Smooth muscle cell (in vitro differentiated cells): ENCODE data around the gene LRP10. TPM values are rescaled to one million over a fixed set of nuclear protein-coding genes. Genes with fewer than 3 reads are reported as not detected.

Source experiments
- DNase-seq: peaks from one replicate; lab custom pipeline; 2025; ENCODE audit not compliant: unreplicated experiment; lab: John Stamatoyannopoulos, UW
- H2AFZ ChIP-seq: fragments of 200-600 bp; sonication (generic); 2 replicates; pipeline ENCODE4 v1.6.0; 2016; ENCODE audit warnings: antibody characterized with exemption, low read depth, mild to moderate bottlenecking
- H3F3A ChIP-seq: fragments of 200-600 bp; sonication (generic); 2 replicates; pipeline ENCODE4 v1.6.0; 2017; ENCODE audit warnings: antibody characterized with exemption, low read depth
- H3K27ac ChIP-seq: fragments of 200-600 bp; sonication (generic); 2 replicates; pipeline ENCODE4 v1.5.1; 2016; ENCODE audit warnings: low read depth, mild to moderate bottlenecking
- H3K27me3 ChIP-seq: fragments of 200-600 bp; sonication (generic); 2 replicates; pipeline ENCODE4 v1.6.1; 2016; ENCODE audit warnings: low read depth, mild to moderate bottlenecking
- H3K36me3 ChIP-seq: fragments of 200-600 bp; sonication (generic); 2 replicates; pipeline ENCODE4 v1.5.1; 2016; ENCODE audit warnings: low read depth
- H3K4me1 ChIP-seq: fragments of 200-600 bp; sonication (generic); 2 replicates; pipeline ENCODE4 v1.5.1; 2016; ENCODE audit warnings: low read depth
- H3K4me2 ChIP-seq: fragments of 200-600 bp; sonication (generic); 2 replicates; pipeline ENCODE4 v1.6.0; 2016; ENCODE audit warnings: mild to moderate bottlenecking
- H3K4me3 ChIP-seq: fragments of 200-600 bp; sonication (generic); 2 replicates; pipeline ENCODE4 v1.5.1; 2016; ENCODE audit warnings: mild to moderate bottlenecking
- H3K79me2 ChIP-seq: fragments of 200-600 bp; sonication (generic); 2 replicates; pipeline ENCODE4 v1.6.0; 2016; ENCODE audit warnings: low read depth, mild to moderate bottlenecking
- H3K9ac ChIP-seq: fragments of 200-600 bp; sonication (generic); 2 replicates; pipeline ENCODE4 v1.6.0; 2016; ENCODE audit warnings: low read depth
- H3K9me3 ChIP-seq: fragments of 200-600 bp; sonication (generic); replicated peaks from 2 replicates; pipeline ENCODE4 v1.5.1; 2016; ENCODE audit warnings: low read depth
- H4K20me1 ChIP-seq: fragments of 200-600 bp; sonication (generic); 2 replicates; pipeline ENCODE4 v1.6.0; 2016; ENCODE audit warnings: low read depth
- WGBS: methylation state at CpG from one replicate; pipeline ENCODE4 v1.1.7; 2016; ENCODE audit warnings: low lambda C conversion rate; 5-methylcytosine and 5-hydroxymethylcytosine counted together
- polyA plus RNA-seq: library from polyadenylated mRNA; unstranded; fragments of >200 nt; fragmentation: Nextera tagmentation; extraction: Ambion mirVana; gene quantifications from 2 replicates; pipeline ENCODE4 v1.2.1, GENCODE V29; 2016
- total RNA-seq: library from RNA; depleted of rRNA; stranded (reverse); fragments of >200 nt; gene quantifications from 2 replicates; pipeline ENCODE4 v1.2.3, GENCODE V29; 2014
- TF ChIP-seq, protein P1 (sequence below): fragments of 200-600 bp; sonication (generic); IDR thresholded peaks from 2 replicates; pipeline ENCODE4 v1.5.1; 2017; ENCODE audit warnings: borderline replicate concordance, mild to moderate bottlenecking, antibody characterized with exemption; ENCODE audit not compliant: insufficient read depth, poor library complexity, severe bottlenecking

Gene LRP10
- total and polyA plus RNA-seq, 2 experiments from 2014 or later: 38.8 to 87.1 TPM

DNA sequence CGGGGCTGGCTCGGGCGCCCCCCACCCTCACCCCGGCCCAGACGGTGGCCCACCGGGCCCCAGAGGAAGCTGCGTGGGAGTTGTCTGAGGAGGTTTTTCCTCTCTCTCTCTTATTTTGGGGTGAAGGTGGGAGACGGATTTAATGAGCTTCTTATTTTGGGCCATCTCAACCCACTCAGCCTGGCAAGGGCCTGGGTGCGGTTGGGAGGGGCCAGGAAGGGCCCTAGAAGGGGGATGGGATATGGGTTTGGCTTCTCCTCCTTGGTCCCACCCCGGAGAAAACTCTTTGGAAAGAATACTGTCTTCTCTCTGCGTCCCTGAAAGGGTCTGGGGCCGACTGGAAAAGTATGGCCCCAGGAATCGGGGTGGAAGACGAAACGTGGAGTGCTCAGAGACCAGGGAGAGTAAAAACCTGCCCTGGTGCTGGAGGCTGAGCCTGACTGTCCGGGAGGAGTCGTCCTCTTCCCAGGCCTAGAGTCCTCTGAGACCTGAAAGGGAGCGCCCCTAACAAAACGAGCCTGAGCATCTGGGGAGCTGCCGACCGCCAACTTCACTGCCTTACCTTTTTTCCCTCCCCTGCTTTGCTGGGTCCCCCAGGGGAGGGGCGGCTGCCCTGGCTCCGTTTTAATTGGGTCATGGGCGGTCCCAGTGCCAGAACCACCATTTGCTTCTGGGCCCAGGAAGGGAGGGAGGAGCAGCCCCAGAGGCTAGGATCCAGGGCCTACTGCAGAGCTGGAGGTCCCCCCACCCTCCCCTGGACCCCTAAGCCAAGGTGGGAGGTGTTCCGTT, 33.6 kb upstream of the LRP10 start:
- Histone ChIP-seq H3F3A (peaks cover 37% of the 10 kb centered on the region), H4K20me1 (peaks cover 47% of the 10 kb centered on the region), H3K36me3 (no peaks in the 10 kb centered on the region), H2AFZ (peak overlapping the region; percentile 32), H3K4me2 (peak overlapping the region; percentile 95), H3K4me3 (peak overlapping the region; percentile 71), H3K4me1 (peaks cover 4% of the 10 kb centered on the region), H3K27me3 (no peaks in the 10 kb centered on the region), H3K79me2 (peaks cover 65% of the 10 kb centered on the region), H3K9ac (peak overlapping the region; percentile 96), H3K27ac (peak overlapping the region; percentile 87), H3K9me3 (no peaks in the 10 kb centered on the region)
- 7% methylated on average over 22 of the region's 25 CpGs for WGBS
- DNase-seq: no peak
- TF ChIP-seq, protein P1, sequence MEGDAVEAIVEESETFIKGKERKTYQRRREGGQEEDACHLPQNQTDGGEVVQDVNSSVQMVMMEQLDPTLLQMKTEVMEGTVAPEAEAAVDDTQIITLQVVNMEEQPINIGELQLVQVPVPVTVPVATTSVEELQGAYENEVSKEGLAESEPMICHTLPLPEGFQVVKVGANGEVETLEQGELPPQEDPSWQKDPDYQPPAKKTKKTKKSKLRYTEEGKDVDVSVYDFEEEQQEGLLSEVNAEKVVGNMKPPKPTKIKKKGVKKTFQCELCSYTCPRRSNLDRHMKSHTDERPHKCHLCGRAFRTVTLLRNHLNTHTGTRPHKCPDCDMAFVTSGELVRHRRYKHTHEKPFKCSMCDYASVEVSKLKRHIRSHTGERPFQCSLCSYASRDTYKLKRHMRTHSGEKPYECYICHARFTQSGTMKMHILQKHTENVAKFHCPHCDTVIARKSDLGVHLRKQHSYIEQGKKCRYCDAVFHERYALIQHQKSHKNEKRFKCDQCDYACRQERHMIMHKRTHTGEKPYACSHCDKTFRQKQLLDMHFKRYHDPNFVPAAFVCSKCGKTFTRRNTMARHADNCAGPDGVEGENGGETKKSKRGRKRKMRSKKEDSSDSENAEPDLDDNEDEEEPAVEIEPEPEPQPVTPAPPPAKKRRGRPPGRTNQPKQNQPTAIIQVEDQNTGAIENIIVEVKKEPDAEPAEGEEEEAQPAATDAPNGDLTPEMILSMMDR: no peak

DNA sequence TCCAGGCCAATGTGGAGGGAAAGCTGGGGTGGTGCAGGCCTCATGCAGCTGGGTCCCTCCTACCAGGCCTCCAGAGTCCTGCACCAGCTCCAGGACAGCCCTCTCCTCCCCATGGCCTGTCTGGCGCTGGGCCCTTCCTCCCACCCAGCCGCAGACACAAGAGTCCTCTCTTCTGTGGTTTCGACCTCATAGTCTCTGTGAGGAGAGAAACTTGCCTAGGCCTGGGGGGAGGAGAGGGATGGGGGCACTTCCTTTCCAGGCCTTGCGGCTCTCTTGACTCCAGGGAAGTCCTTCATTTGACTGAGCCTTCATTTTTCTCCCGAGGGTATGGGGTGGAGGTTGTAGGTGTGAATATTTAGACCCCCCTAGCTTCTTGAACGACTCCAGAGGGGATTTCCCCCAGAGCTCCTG, 32.9 kb upstream of the LRP10 start:
- H3K27ac ChIP-seq: peak overlapping the region; percentile 87
- 6% methylated on average over 6 of the region's 6 CpGs for WGBS
- DNase-seq: no peak
- H3K4me2 ChIP-seq: peak overlapping the region; percentile 95
- H2AFZ ChIP-seq: no peak overlapping the region
- no peaks in the 10 kb centered on the region for H3K27me3 ChIP-seq
- H3F3A ChIP-seq: peaks cover 43% of the 10 kb centered on the region
- no peaks in the 10 kb centered on the region for H3K9me3 ChIP-seq
- peaks cover 51% of the 10 kb centered on the region for H4K20me1 ChIP-seq
- H3K4me1 ChIP-seq: peaks cover 4% of the 10 kb centered on the region
- H3K79me2 ChIP-seq: peaks cover 71% of the 10 kb centered on the region
- TF ChIP-seq, protein P1: no peak
- H3K4me3 ChIP-seq: peak overlapping the region; percentile 71
- peak overlapping the region; percentile 96 for H3K9ac ChIP-seq
- H3K36me3 ChIP-seq: no peaks in the 10 kb centered on the region

DNA sequence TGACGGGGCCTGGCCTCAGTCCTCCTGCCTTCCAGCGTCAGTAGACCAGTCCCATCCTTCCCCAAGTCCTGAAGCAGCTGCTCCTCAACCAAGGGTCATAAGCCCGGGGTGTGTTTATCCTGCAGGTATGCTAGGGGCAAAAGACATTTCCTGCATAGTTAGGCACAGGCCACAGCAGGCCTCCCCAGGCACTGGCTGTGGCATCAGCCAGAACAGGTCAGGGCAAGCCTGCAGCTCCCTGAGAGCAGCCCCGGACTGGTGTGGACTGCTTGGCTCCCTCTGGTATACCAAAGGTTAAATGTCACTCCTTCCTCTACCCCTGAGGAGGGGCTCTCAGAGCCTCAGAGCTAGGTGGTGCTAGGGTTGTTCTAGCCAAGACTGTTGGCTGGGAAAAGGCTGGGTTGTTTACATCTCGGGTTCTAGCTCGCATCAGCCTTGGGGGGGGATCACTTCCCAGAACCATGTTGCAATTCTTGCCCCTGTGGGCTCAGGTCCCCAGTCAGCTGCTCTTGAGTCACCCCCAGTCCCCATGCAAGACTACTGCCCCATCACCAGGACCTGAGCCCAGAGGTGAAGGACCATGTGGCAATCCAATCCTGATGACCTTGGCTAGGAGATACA, 32.3 kb upstream of the LRP10 start:
- Histone ChIP-seq H3K4me2 (peak overlapping the region; percentile 95), H3K36me3 (no peaks in the 10 kb centered on the region), H4K20me1 (peaks cover 57% of the 10 kb centered on the region), H3F3A (peaks cover 49% of the 10 kb centered on the region), H3K9me3 (no peaks in the 10 kb centered on the region), H3K27ac (peak overlapping the region; percentile 87), H2AFZ (no peak overlapping the region), H3K79me2 (peaks cover 77% of the 10 kb centered on the region), H3K27me3 (no peaks in the 10 kb centered on the region), H3K4me1 (peaks cover 4% of the 10 kb centered on the region), H3K9ac (peak overlapping the region; percentile 96), H3K4me3 (peak overlapping the region; percentile 71)
- TF ChIP-seq, protein P1: no peak
- WGBS: 55% methylated on average over 6 of the region's 6 CpGs
- no peak for DNase-seq
